Endothelial cell of umbilical vein (primary cell): Measurements from ENCODE around the gene DNAH6. TPM values are rescaled to one million over a fixed set of nuclear protein-coding genes. Genes with fewer than 3 reads are reported as not detected.

Source experiments
- BruUV-seq: library from RNA; stranded (reverse); fragments of 400-500 nt; replicated peaks from 2 replicates; lab custom pipeline; 2021; lab: Mats Ljungman, UMichigan
- CTCF ChIA-PET: fragments of 300-600, 350-600 bp; sonication (Branson Sonifier 250); formaldehyde crosslinking; loops from one replicate; lab custom pipeline; 2021; ENCODE audit warnings: antibody characterized with exemption, inconsistent platforms; lab: Charles Lee
- POLR2A ChIA-PET: fragments of 300-600, 350-600 bp; sonication (Branson Sonifier 250); formaldehyde crosslinking; loops from one replicate; lab custom pipeline; 2021; ENCODE audit warnings: antibody characterized with exemption, inconsistent platforms; lab: Charles Lee
- DNase-seq: peaks from one replicate; pipeline ENCODE4 v3.0.0-alpha.2; 2011; ENCODE audit warnings: low read depth, low spot score
- FAIRE-seq: peaks from 2 replicates; lab custom pipeline; 2011; peaks lifted over from hg19 to GRCh38; lab: Jason Lieb, UNC
- H2AFZ ChIP-seq: 2 replicates; pipeline ENCODE4 v1.6.0; 2012; ENCODE audit warnings: low read depth, low read length, control low read depth, inconsistent platforms
- H3K27ac ChIP-seq: 2 replicates; pipeline ENCODE4 v1.5.1; 2011; ENCODE audit warnings: low read depth, mild to moderate bottlenecking, control low read depth, low read length, moderate library complexity; ENCODE audit not compliant: insufficient read depth
- H3K27me3 ChIP-seq, 2 experiments: 2 replicates each; pipeline versions ENCODE4 v1.6.0 to v1.6.1; 2011; ENCODE audit warnings: low read length in 2 of 2, mixed read lengths in 1 of 2; ENCODE audit not compliant: control insufficient read depth in 2 of 2, insufficient read depth in 2 of 2
- H3K36me3 ChIP-seq, 2 experiments: 2 replicates in 1 of 2; 3 replicates in 1 of 2; pipeline ENCODE4 v1.5.1; 2011; ENCODE audit warnings: low read length in 2 of 2, mild to moderate bottlenecking in 1 of 2, moderate library complexity in 1 of 2; ENCODE audit not compliant: control insufficient read depth in 2 of 2, insufficient read depth in 2 of 2; ENCODE audit errors: extremely low read depth in 1 of 2
- H3K4me1 ChIP-seq: 3 replicates; pipeline ENCODE4 v1.5.1; 2011; ENCODE audit warnings: mild to moderate bottlenecking, low read length; ENCODE audit not compliant: control insufficient read depth, insufficient read depth; ENCODE audit errors: extremely low read depth
- H3K4me2 ChIP-seq: 2 replicates; pipeline ENCODE4 v1.6.1; 2011; ENCODE audit warnings: low read length, control low read depth, mixed read lengths; ENCODE audit not compliant: insufficient read depth
- H3K4me3 ChIP-seq, 3 experiments: fragments of 200-600 bp in 1 of 3; sonication (generic), shearing (Covaris generic) in 1 of 3; replicated peaks in 1 of 3; 2 replicates each; pipeline ENCODE4 v1.5.1; 2011 to 2016; ENCODE audit warnings: control low read depth in 3 of 3, low read length in 3 of 3, mild to moderate bottlenecking in 2 of 3, inconsistent platforms in 1 of 3, low read depth in 1 of 3, moderate library complexity in 1 of 3; ENCODE audit not compliant: insufficient read depth in 1 of 3
- H3K79me2 ChIP-seq: 2 replicates; pipeline ENCODE4 v1.6.0; 2012; ENCODE audit warnings: low read length, inconsistent platforms; ENCODE audit not compliant: control insufficient read depth, insufficient read depth
- H3K9ac ChIP-seq: replicated peaks from 2 replicates; pipeline ENCODE3; 2011; ENCODE audit warnings: low read length, control low read depth; ENCODE audit not compliant: insufficient read depth; ENCODE audit errors: extremely low read depth
- H3K9me1 ChIP-seq: replicated peaks from 3 replicates; pipeline ENCODE4 v1.6.0; 2011; ENCODE audit warnings: mild to moderate bottlenecking, low read length; ENCODE audit not compliant: control insufficient read depth, insufficient read depth; ENCODE audit errors: extremely low read depth
- H3K9me3 ChIP-seq: replicated peaks from 2 replicates; pipeline ENCODE4 v1.5.1; 2012; ENCODE audit warnings: low read length, inconsistent platforms; ENCODE audit not compliant: control insufficient read depth, insufficient read depth
- H4K20me1 ChIP-seq: replicated peaks from 2 replicates; pipeline ENCODE3; 2011; ENCODE audit warnings: mild to moderate bottlenecking, low read length; ENCODE audit not compliant: control insufficient read depth, insufficient read depth; ENCODE audit errors: extremely low read depth
- CTCF ChIP-seq, 2 donors: IDR thresholded peaks; 1 replicate in 1 of 2; 2 replicates in 1 of 2; pipeline ENCODE4 v1.5.1; 2011; ENCODE audit warnings: low read length in 2 of 2, mild to moderate bottlenecking in 2 of 2, moderate library complexity in 2 of 2, control low read depth in 1 of 2, inconsistent platforms in 1 of 2, low read depth in 1 of 2; ENCODE audit not compliant: insufficient read depth in 1 of 2; ENCODE audit errors: extremely low read depth in 1 of 2
- FOS ChIP-seq: IDR thresholded peaks from 2 replicates; pipeline ENCODE4 v1.6.1; 2011; ENCODE audit warnings: mild to moderate bottlenecking, low read length, moderate library complexity, borderline replicate concordance; ENCODE audit not compliant: insufficient read depth
- GATA2 ChIP-seq: IDR thresholded peaks from 2 replicates; pipeline ENCODE4 v1.7.0; 2011; ENCODE audit warnings: low read depth, mild to moderate bottlenecking, moderate library complexity, mixed read lengths, low read length; ENCODE audit not compliant: insufficient read length, insufficient read depth
- JUN ChIP-seq: IDR thresholded peaks from 2 replicates; pipeline ENCODE4 v1.6.1; 2011; ENCODE audit warnings: borderline replicate concordance, low read depth; ENCODE audit not compliant: insufficient read length, insufficient read depth
- MAX ChIP-seq: IDR thresholded peaks from 2 replicates; pipeline ENCODE4 v1.6.1; 2011; ENCODE audit not compliant: insufficient read depth, insufficient read length
- MYC ChIP-seq: IDR thresholded peaks from one replicate; pipeline ENCODE4 v1.6.1; 2011; ENCODE audit warnings: mild to moderate bottlenecking, low read depth, low read length
- POLR2A ChIP-seq: IDR thresholded peaks from 2 replicates; pipeline ENCODE4 v1.6.1; 2012; ENCODE audit warnings: low read depth, mild to moderate bottlenecking, control low read depth, low read length
- dilution Hi-C: fragments of 300-500 bp; cut with MboI; formaldehyde crosslinking; loops from one replicate; pipeline ENCODE4 v1.15.0; 2019; ENCODE audit warnings: low sequenced_read_pairs; ENCODE audit not compliant: extremely low pct_ligation_motif_present
- intact Hi-C: fragments of 100-400 bp; cut with micrococcal nuclease; formaldehyde crosslinking; loops from one replicate; pipeline ENCODE4 v1.10.0; 2022
- polyA plus RNA-seq, 4 experiments: library from polyadenylated mRNA; depleted of rRNA in 3 of 4; stranded (reverse) in 3 of 4; unstranded in 1 of 4; fragments of >200 nt; gene quantifications; 2 replicates each; pipeline versions ENCODE4 v1.2.1 to v1.2.3, GENCODE V29; 2011 to 2012; ENCODE audit warnings: missing spikeins in 1 of 4
- total RNA-seq: library from RNA; stranded (reverse); gene quantifications from 2 replicates; pipeline ENCODE4 v1.2.3, GENCODE V29; 2021

The DNAH6 gene
- total and polyA plus RNA-seq, 2 donors (not counting 3 experiments of a cell fraction or from before 2014, with no cell fraction given), result 0.24 TPM; not detected in 1

GRCh38 chr2:84786601-84787000 lies 270.3 kb downstream of the DNAH6 start:
- Histone ChIP-seq H3K9me1 (no peaks in the 10 kb centered on the region), H3K4me2 (no peak overlapping the region), H3K9ac (no peak overlapping the region), H3K4me3 (no peak overlapping the region), H3K9me3 (no peaks in the 10 kb centered on the region), H3K27me3 (no peaks in the 10 kb centered on the region), H3K27ac (no peak overlapping the region), H3K4me1 (no peaks in the 10 kb centered on the region), H3K36me3 (no peaks in the 10 kb centered on the region), H3K79me2 (no peaks in the 10 kb centered on the region), H2AFZ (no peak overlapping the region), H4K20me1 (no peaks in the 10 kb centered on the region)
- no TSS peak for BruUV-seq
- no peak for FAIRE-seq
- POLR2A ChIA-PET, result interaction anchor here (0.7 kb wide), 1 partner anchor 1321 kb away, joined by 5 read pairs; no protein-coding TSS in a partner anchor
- CTCF ChIA-PET, result no interaction called here
- intact Hi-C loops, result no loop called here
- DNase-seq, result no peak
- dilution Hi-C loops, result no loop called here
- TF ChIP-seq MAX, result no peak
- TF ChIP-seq POLR2A, result no peak
- no peak for TF ChIP-seq GATA2
- no peak for TF ChIP-seq JUN
- TF ChIP-seq MYC, result no peak
- no peak for TF ChIP-seq CTCF (IDR thresholded peaks at IDR 0.05; ENCODE audit: extremely low read depth in 1 of 2, insufficient read depth in 1 of 2, low read depth in 1 of 2, low read length in 2 of 2)
- no peak for TF ChIP-seq FOS

- Histone ChIP-seq H3K79me2 (no peaks in the 10 kb centered on the region), H3K27ac (no peak overlapping the region), H3K27me3 (no peaks in the 10 kb centered on the region), H3K9me1 (no peaks in the 10 kb centered on the region), H3K36me3 (no peaks in the 10 kb centered on the region), H4K20me1 (no peaks in the 10 kb centered on the region), H2AFZ (no peak overlapping the region), H3K4me2 (no peak overlapping the region), H3K4me3 (no peak overlapping the region), H3K9me3 (no peaks in the 10 kb centered on the region), H3K9ac (no peak overlapping the region), H3K4me1 (no peaks in the 10 kb centered on the region)
- BruUV-seq, result no TSS peak
- ChIA-PET POLR2A (no interaction called here), CTCF (no interaction called here)
- FAIRE-seq, result no peak
- dilution Hi-C loops, result no loop called here
- DNase-seq, result no peak
- intact Hi-C loops, result no loop called here
- TF ChIP-seq CTCF (IDR thresholded peaks at IDR 0.05; ENCODE audit: extremely low read depth in 1 of 2, insufficient read depth in 1 of 2, low read depth in 1 of 2, low read length in 2 of 2) (no peak), MYC (no peak), FOS (no peak), MAX (no peak)
Measured at GRCh38 chr2:84788027-84788426, 271.7 kb downstream of the DNAH6 start.
